Activated gamma-delta T cell (primary cell): ENCODE results near the gene CHRNB4.

Source experiments
- DNase-seq: peaks from one replicate; lab custom pipeline; 2025; lab: John Stamatoyannopoulos, UW

The CHRNB4 gene

GRCh38 chr15:78633348-78633747, 7.7 kb downstream of the CHRNB4 start:
- no peak for DNase-seq

DNA sequence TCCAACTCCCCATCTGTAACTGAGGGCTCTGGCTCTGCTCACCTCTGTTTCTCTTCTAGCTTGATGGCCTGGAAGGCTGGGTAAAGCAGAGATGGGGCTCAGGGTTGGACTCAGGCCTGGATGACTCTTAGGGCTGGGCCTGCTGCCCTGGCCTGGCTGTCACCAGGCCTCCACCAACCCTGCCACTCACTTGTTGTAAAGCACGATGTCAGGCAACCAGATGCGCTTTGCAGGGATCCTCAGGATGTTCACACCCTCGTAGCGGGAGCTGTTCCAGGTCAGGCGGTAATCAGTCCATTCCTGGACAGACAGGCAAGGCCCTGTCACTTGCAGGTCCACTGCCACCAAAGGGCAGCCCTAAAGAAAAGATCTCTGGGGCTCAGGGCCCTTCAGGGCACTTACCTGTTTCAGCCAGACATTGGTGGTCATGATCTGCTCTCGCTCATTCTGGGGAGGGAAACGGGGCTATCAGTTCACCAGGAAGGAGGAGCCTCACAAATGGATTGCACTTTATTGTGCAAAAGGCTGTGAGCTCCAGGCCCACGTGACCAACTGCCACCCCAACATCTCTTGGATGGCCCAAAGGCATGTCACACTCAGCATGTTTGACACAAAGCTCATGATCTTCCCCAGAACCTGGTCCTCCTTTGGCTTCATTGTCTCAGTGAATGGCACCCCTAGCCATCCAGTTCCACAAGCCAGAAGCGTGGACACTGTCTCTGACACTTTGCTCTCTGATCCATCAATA, 9.9 kb downstream of the CHRNB4 start:
- DNase-seq, result no peak

DNA sequence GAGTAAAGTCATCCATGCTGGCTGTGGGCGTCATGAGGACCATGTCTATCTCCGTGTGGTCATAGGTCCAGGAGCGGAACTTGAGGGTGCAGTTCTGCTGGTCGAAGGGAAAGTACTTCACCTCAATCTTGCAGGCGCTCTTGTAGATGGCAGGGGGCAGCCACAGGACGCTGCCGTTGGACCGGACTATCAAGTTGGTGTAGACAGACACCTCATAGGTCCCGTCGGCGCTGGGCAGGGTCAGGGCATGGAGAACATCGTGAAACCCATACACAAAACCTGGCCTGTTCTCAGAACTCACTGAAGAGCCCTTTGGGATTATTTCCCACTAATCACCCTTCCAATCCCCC, 11.3 kb downstream of the CHRNB4 start:
- no peak for DNase-seq

DNA sequence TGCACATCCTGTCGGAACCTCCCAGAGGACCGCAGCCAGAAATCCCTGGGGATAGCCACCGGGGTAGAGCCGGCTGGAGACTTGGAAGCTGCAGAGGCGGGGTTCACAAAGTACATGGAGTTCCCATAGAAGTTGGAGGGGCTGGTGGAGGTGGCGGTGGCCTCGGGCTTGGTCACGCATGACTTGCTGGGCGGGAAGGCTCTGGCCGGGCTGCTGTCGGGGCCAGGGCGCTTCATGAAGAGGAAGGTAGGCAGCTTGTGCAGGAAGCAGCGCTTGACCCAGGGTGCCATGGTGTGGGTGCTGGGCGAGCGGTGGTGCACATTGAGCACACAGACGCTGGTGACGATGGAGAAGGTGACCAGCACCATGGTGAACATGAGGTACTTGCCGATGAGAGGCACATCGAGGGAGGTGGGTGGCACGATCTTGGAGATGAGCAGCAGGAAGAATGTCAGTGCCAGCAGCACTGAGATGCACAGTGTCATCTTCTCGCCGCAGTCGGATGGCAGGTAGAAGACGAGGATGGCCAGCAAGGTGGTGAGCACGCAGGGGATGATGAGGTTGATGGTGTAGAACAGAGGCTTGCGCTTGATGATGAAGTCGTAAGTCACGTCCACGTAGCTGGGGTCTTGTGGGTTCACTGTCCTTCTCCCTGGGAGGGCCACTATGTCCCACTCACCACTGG, 11.8 kb downstream of the CHRNB4 start:
- DNase-seq, result no peak

DNA sequence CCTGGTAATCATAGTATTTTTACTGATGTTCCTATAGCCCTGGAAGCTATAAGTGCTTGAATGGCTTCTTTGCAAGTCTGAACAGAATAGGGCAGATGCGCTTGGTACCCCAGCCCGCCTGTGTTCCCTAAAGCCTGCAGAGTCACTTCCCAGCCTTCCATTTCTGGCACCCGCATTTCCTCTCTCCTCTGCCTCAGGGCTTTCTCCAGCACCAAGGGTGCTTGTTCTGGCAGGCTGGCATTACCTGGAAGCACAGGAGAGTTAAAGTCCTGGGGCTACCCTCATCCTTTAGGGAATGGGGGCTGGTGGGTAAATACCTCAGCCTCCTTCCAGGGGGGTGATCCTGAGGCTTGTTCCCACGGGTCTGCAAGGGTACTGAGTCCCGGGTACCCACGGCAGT, 12.8 kb downstream of the CHRNB4 start:
- no peak for DNase-seq

GRCh38 chr15:78627348-78627747, 13.7 kb downstream of the CHRNB4 start:
- DNase-seq, result no peak

DNA sequence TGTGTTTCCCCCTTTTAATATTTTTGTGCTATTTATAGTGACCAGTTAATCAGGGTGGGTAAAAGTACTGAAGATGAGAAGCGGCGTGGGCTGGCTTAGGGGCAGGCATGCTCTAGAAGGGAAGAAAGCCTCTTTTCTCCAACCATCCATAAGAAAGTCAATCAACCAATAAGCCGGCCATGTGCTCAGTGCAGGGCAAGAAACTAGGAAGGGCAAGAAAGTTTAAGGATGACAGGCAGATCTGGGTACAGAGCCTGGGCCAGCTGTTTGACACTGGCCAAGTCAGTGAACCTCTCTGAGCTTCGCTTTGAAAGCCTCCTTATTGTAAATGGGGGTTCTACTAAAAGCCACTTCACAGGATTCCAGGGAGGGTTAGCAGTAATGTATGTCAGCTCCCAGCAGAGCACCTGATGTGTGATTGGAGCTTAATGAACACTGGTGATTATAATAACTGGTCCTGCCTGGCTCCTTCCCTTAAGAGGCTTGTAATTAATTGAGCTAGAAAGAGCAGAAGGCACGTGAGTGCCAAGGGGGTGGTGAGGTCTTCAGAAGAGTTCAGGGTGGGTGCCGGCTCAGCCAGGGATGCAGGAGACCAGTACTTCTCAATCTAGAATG, 14.5 kb downstream of the CHRNB4 start:
- no peak for DNase-seq

GRCh38 chr15:78625606-78626280, 15.3 kb downstream of the CHRNB4 start:
- no peak for DNase-seq

DNA sequence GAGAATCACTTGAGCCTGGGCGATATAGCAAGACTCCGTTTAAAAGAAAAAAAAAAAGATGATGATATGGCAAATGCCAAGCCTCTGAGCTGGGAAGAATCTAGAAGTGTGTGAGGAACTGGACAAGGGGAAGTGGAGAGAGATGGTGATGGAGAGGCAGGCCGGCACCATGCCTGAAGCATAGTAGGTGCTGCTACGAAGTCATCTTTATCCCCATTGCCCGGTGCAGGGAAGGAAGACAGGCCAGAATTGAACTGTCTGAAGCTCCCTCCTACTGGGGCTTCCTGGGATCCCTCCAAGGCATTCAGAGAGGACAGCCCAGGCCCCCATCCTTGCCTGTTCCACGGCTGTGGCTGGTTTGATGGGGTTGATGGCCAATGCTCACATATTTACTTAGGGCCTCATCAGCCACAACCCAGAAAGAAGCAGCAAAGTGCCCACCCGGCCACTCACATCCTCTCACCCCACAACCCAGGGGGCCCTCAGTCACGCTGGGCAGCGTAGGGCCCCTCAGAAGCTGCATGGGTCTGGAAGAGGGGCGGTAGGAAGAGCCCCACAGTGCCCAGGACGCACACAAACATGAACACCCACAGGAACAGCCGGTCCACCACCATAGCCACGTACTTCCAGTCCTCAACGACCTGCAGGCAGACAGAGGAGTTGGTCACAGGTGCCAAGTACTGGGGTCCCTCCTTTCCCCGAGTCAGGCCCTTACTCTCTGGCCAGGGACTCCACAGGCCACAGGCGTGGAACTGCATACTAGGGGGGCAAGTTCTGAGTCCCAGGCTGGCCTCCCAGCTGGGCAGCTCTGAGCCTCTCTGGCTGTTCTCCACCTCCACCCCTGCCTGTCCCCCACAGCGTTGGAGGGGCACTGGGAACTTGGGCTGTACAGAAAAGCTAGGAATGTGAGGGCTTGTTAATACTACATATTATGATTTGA, 16.1 kb downstream of the CHRNB4 start:
- DNase-seq, result no peak

DNA sequence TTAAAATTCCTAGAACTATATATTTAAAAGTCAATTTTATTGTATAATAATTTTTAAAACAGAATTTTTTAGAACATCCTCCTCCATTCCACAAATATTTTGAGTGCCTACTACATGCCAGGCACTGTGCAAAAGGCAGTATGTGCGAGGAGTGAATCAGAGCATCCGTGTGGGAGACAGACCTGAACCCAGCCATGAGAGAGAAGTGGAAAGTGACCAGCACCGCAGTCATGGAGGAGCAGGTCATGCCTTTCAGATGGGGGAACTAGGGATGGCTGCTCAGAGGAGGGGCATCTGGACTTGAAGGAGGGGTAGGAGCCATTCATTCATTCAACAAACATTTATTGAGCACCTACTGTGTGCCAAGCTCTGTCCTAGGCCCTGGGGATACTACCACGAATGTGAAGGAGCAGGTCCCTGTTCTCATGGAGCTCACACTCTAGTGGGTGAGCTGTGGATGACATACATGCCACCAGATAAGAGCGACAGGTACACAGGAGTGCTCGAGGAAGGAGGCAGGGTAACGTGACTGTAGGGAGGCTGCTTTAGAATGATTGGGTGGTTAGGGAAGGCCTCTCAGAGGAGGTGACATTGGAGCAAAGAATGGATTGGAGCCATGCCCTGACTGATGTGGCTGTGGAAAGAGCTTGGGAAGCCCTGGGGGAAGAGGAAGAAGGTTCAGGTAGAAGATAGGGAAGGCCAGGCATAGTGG, 17.1 kb downstream of the CHRNB4 start:
- DNase-seq, result no peak

DNA sequence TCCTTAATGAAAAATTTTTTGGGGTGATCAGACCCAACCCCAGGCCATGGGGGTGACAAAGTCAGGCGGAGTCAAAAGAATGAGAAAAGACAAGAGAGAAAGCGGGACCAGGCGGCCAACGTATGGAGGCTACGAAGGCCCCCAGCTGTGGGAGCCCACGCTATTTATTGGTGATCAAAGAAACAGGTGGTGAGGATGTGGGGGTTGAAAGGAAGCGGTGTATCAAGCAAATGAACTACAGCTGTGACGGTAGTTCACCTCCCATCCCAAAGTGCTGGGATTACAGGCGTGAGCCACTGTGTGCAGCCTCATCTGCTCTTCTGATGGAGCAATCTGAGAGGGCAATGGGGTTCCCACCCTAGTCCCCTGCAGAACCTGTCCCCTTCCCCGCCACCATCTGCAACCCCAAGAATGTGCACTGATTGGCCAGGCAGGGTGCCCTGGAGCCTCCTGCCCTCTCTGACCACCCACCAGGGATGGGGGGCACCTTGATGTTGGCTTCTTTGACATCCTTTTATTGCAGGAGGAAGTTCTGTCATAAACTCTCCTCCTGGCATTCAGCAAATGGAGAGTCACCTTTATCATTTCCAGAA, 19.1 kb downstream of the CHRNB4 start:
- DNase-seq, result no peak

DNA sequence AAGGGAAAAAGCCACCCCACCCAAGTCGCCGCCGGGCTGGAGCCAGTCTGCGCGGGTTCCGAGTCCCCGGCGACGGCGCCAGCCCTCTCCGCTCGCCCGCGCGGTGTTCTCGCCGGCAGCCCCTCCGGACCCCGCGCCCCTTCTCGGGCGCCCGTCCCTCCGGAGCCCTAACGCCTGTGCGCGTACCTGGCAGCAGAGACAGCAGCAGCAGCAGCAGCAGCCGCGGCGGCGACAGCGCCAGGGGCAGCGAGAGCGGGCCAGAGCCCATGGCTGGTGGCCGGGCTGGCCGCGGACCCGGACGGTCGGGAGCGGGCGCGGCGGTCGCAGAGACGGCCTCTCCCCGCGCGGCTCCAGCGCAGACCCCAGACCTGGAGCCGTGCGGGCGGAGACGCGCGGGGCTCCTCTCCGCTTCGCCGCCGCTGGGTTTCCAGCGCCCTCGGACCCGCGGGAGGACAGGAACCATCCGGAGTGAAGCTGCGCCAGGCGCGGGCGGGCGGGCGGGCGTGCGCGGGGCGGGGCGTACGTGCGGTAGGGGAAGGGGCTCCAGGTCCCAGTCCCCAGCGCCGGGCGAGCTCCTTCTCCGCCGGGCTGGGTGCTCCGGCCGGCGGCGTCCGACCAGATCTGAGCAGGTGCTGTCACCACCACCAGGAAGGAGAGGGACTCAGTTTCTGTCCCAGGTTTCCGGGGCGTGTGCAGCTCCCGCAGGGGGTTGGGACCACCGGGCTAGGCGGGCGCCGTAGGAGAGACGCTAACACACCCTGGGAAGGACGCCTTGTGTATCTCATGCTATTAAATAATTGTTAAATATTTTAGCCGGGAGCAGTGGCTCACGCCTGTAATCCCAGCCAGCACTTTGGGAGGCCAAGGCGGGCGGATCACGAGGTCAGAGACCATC, 20.2 kb downstream of the CHRNB4 start, which contains the start of gene CHRNA3:
Gene CHRNA3 (minus strand): TSS at position 470 of the 895 bp plus-strand sequence. CDS start 202 bp downstream, at position 268.
- DNase-seq, result no peak

DNA sequence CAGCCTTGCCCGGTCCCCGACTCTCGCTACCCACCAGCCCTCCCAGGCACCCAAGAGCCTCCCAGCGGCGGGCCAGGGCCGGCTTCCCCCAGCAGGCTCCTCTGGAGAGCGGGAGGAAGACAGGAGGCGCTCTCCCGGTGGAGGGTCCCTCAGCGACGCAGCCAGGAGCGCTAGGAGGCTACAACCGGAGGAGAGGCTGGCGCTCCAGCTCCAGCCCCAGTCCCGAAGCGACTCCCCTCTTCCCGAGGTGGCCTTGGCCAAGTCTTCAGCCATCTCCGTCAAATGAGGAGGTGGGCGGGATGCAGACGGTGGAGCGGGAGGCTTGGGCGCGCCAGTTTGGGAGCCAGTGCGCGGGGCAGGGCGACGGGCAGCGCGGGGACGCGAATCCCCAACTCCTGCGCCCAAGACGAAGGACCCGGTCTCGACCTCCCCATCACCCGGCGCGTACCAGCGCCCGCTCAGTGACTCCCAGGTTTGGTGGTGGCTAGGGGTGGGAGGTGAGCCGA, 20.9 kb downstream of the CHRNB4 start:
- DNase-seq, result no peak

GRCh38 chr15:78619022-78619950, 21.7 kb downstream of the CHRNB4 start:
- DNase-seq, result no peak

DNA sequence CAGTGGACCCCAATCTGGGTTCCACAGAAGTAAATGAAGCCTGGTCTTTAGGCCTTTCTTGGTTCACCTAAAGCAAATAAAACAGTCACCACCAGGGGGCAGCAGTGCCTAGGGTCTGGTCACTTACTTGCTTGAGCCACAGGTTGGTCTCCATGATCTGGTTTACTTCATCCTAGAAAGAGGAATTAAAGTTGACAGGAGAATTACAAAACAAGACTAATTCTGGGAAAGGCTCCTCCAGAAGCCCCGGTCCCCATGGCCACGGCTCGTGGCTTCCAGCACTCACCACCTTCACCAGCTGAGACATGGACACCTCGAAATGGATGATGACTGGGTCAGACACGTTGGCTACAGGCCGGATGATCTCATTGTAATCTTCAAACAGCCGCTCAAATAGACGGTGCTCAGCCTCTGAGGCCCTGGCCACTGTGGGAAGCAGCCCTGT, 22.5 kb downstream of the CHRNB4 start:
- DNase-seq, result no peak

DNA sequence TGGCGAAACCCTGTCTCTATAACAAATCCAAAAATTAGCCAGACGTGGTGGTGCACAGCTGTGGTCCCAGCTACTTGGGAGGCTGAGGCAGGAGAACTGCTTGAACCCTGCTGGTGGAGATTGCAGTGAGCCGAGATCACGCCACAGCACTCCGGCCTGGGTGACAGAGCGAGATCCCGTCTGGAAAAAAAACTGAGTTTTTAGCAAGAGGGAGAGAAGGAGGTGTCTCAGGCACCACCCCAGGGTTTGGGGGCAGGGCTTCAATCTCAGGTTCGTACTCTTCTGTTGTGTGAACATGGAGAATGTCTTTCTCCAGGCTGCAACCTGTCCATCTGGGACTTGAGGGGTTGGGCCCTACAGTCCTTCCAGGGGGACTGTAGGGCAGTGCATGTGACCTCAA, 22.9 kb downstream of the CHRNB4 start:
- DNase-seq, result no peak

DNA sequence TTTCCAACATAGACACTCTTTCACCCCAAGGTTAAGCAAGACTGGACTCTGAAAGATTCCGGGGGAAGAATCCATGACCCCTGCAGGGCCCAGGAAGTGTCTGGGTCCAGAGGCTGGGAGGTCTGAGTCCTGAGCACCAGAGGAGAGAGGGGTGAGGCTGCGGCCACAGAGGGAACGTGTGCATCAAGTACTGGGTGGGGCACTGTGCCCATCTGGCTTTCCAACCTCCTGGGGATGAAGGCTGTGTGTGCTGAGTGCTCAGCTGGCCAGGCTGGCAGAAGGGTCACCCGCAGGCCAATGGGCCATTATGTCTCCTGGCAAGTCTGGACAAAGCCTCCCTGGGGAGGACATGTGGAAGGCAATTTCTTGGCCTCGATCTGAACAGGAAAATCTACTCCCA, 23.5 kb downstream of the CHRNB4 start:
- no peak for DNase-seq

- no peak for DNase-seq
These were observed 23.9 kb downstream of the CHRNB4 start for GRCh38 chr15:78617076-78617475.
